ENCODE measurements around the gene SHPK. TPM values are rescaled to one million over a fixed set of nuclear protein-coding genes. Genes with fewer than 3 reads are reported as not detected.

Gene SHPK
- total RNA-seq, 1 donor, result 15.0 TPM

DNA sequence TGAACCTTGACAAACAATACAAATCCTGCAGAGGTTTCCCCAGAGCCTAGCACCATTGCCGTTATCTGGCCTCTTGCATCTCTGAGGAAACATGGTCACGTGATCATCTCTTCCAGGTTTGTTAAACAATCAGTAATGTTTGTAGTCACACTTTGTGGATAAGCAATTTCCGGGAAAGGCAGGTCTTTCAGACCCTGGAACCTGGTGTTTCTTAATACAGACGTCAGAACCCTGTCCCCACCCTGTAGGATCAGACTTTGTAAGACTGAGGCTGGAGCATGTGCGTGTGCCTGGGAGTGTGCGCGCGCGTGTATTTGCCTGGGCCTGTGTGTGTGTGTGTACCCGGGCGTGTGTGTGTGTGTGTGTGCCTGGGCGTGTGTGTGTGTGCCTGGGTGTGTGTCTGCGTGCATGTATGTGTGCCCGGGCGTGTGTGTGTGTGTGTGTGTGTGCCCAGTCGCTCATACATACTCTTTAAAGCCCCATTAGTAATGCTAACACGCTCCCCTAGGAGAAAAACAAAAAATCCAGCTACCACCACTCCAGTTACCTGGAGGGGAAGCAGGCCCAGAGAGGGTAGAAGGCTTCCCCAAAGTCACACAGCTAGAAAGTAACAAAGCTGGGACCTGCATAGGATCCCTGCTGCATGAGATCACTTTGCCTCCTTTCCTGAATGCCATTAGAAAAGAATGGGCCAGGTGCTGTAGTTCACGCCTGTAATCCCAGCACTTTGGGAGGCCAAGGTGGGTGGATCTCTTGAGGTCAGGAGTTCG is 5.9 kb upstream of the SHPK start:
- TF ChIP-seq CTCF (IDR thresholded peaks at IDR 0.05; ENCODE audit: insufficient read depth, low read length), result no peak
- DNase-seq (ENCODE audit: low read depth), result no peak
- no peak overlapping the region for H3K4me3 ChIP-seq (ENCODE audit: low read depth, low read length)

DNA sequence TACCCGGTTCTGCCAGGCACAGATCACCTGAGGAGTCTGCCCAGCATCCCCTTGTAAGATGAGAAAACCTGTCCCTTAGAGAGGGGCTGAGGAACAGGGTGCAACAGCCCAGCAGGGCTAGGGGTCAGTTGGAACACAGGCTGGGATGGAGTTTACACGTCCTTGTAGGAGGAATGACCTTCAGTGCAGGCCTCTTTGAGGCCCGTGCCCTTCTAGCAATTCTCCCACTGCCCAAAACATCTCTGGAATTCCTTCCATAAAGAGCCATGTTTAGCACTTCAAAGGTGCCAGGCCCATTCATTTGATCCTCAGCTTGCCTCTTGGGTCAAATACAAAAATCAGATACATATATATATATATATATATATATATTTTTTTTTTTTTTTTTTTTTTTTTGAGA is 5.0 kb upstream of the SHPK start:
- DNase-seq (ENCODE audit: low read depth), result no peak
- no peak for TF ChIP-seq CTCF (IDR thresholded peaks at IDR 0.05; ENCODE audit: insufficient read depth, low read length)
- H3K4me3 ChIP-seq (ENCODE audit: low read depth, low read length), result no peak overlapping the region

GRCh38 chr17:3639981-3640596 is 4.0 kb upstream of the SHPK start:
- no peak overlapping the region for H3K4me3 ChIP-seq (ENCODE audit: low read depth, low read length)
- no peak for TF ChIP-seq CTCF (IDR thresholded peaks at IDR 0.05; ENCODE audit: insufficient read depth, low read length)
- peak; percentile 83 for DNase-seq (ENCODE audit: low read depth)

DNA sequence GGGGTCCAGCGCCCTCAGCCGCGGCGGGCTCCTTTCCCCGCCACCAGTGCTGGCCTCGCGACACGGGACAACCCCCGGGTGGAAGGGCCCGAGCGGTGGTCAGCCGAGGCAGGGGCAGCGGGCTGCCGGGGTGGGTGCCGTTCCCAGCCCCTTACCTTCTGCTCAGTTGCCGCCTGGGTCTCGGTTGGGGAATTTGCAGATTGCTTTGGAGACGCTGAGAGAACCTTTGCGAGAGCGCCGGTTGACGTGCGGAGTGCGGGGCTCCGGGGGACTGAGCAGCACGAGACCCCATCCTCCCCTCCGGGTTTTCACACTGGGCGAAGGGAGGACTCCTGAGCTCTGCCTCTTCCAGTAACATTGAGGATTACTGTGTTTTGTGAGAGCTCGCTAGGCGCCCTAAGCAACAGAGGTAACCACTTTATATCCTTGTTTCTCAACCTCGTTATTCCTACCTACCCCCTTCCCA is 891 bp upstream of the SHPK start:
- no peak for DNase-seq (ENCODE audit: low read depth)
- H3K4me3 ChIP-seq (ENCODE audit: low read depth, low read length), result peak overlapping the region; percentile 92
- TF ChIP-seq CTCF (IDR thresholded peaks at IDR 0.05; ENCODE audit: insufficient read depth, low read length), result no peak

GRCh38 chr17:3635474-3636153 is 436 bp downstream of the SHPK start:
- peak overlapping the region; percentile 88 for H3K4me3 ChIP-seq (ENCODE audit: low read depth, low read length)
- no peak for DNase-seq (ENCODE audit: low read depth)
- no peak for TF ChIP-seq CTCF (IDR thresholded peaks at IDR 0.05; ENCODE audit: insufficient read depth, low read length)

GRCh38 chr17:3632287-3632686 is 3.8 kb downstream of the SHPK start:
- no peak overlapping the region for H3K4me3 ChIP-seq (ENCODE audit: low read depth, low read length)
- no peak for TF ChIP-seq CTCF (IDR thresholded peaks at IDR 0.05; ENCODE audit: insufficient read depth, low read length)
- no peak for DNase-seq (ENCODE audit: low read depth)
